HG02759 (cell line): Measurements from ENCODE around the gene HMCN2.

Source experiments
- ATAC-seq: cut with Tn5 transposase; IDR thresholded peaks from one replicate; pipeline ENCODE4 v1.9.1; 2021; ENCODE audit warnings: mild to moderate bottlenecking, moderate library complexity; ENCODE audit not compliant: unreplicated experiment

HMCN2 gene

DNA sequence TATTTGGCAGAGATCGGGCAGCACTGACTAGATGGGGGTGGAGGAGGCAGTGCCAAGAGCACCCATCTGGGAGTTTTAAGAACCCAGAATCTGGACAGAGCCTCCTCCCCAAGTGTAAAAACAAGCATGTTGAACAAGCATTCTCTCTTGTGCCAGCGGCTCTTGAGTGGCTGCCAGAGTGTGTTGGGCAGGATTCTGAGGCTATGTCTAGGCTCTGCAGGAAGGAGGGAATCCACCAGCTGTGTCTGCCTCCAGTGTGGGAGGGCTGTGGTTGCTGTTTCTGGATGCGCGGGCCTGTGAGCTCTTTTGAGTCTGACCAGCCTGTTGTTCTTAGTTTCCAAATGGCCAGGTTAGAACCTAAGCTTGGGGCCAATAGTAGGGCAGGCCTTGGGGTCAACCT lies 39.8 kb downstream of the HMCN2 start:
- no peak for ATAC-seq

- ATAC-seq = no peak
Measured at GRCh38 chr9:130306823-130307666, 41.5 kb downstream of the HMCN2 start.

- no peak for ATAC-seq
Measured at GRCh38 chr9:130307667-130307943, 42.0 kb downstream of the HMCN2 start.

DNA sequence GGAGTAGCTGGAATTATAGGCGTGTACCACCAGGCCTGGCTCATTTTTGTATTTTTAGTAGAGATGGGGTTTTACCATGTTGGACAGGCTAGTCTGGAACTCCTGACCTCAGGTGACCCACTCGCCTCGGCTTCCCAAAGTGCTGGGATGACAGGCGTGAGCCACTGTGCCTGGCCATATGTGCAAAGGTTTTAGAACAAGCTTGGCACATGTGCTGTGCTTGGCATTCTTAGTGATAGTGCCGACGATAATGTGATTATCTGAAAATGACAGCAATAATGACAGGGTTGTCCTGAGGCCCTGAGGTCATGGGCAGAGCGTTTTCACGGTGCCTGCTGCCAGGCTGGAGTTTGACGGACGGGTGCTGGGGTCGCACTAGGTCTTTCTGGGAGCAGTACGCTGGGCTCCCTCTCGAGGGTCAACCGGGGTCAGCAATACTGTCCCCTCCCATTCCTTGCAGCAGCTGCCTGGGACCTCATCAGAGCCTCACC lies 42.6 kb downstream of the HMCN2 start:
- ATAC-seq = no peak

DNA sequence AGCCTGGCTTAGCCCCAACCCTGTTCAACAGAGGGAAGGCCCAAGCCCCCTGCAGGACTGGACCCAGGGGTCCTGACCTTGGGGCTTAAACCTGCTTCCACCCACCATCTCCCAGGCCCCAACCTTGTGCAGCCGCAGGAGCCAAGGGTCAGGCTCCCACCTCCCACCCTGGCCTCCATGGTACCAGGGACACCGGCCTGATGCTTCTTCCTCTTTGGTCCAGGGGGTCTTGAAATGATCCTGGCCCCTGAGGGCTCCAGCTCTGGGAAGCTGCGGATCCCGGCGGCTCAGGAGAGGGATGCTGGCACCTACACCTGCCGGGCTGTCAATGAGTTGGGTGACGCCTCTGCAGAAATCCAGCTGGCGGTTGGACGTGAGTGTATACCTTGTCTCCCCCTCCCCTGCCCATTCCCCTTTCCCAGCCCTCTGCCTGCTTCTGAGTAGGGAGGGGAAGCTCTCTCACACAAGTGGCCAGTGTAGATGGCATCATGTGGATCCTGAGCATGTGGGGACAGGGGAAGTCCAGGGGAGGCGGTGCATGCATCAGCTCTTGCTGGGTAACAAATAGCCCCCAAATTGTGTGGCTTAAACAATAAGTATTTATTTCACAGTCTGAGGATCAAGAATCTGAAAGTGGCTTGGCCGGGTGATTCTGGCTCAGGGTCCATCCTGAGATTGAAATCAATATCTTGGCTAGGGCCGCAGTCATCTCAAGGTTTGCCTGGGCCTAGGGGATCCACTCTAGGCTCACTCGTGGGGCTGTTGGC lies 44.3 kb downstream of the HMCN2 start:
- no peak for ATAC-seq

DNA sequence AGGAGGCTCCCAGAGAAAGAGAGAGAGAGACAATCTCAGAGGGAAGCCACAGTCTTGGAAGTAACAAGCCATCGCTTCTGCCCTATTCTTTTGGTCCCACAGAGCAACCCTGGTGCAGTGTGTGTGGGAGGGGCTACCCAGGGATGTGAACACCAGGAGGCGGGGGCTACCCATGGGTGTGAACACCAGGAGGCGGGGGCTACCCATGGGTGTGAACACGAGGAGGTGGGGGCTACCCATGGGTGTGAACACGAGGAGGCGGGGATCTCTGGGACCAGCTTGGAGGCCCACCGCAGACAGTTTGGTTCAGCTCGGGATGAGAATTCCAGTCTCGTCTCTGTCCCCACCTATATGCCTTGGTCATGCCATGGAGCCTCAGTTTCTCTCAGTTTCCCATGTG lies 44.9 kb downstream of the HMCN2 start:
- ATAC-seq = no peak

GRCh38 chr9:130311003-130311402 lies 45.4 kb downstream of the HMCN2 start:
- ATAC-seq = no peak

DNA sequence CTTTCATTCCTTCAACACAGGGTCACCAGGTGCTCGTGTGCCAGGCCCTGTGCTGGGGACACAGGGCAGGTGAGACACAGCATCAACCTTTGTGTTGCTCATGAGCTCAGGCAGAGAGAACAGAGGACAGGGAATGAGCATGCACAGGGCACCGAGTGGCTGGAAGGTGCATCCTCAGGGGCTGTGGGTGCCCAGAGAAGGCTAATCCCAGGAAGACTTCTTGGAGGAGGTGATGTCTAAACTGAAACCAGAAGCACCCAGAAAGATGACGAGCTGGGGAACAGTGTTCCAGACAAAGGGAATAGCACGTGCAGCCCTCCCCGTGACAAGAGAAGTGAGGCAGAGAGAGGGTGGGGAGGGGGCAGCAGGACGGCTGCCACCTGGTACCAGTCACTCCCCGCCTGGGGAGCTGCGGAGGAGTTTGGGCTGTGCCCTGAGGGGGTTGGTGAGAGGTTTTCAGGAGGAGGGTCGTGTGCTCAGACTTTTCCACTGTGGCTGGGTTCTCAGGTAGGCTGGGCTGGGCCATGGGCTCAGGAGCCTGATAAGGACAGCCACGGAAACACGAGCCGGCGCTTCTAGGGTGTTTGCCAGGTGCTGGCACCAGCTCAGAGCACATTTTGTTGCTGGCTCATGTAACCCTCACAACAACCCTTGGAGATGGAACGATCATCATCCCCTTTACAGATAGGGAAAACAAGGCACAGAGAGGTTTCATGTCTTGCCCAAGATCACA lies 46.0 kb downstream of the HMCN2 start:
- ATAC-seq = no peak

DNA sequence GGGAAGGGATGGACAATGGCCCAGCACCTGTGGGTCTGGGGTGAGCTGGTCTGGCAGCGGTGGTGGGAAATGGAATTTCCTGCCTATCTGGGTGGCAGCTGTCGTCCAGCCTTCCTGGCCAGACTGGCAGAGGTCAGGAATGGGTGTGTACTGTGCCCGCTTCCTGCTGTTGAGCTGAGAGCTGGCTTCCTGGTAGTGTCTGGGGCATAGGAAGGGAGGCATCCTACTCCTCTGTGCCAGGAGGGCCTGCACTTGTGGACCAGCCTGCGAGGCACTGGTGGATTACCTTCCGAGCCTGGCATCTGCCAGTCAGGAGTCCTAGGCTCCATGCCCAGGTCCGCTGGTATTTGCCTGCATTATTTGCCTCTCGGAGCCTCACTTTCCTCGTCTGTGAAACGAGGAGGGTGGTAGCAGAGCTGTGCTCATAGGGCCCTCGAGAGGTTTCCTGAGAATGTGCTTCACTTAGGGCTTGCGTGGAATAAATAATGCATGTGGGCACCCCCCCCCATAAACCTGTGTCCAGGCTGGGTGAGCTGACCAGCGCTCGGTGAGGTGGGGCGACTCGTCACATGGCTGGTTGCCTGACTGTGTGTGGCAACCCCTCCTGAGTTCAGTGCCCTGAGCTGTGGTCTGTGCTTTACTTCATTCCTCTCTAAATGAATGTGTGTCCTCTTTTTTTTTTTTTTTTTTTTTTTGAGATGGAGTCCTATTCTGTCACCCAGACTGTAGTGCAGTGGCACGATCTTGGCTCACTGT lies 47.7 kb downstream of the HMCN2 start:
- ATAC-seq = no peak

- ATAC-seq = no peak
Measured at GRCh38 chr9:130315446-130316226, 50.1 kb downstream of the HMCN2 start.

- no peak for ATAC-seq
Measured at GRCh38 chr9:130316430-130316829, 50.9 kb downstream of the HMCN2 start.

GRCh38 chr9:130319300-130319699 lies 53.7 kb downstream of the HMCN2 start:
- no peak for ATAC-seq

- no peak for ATAC-seq
Measured at GRCh38 chr9:130319944-130320712, 54.6 kb downstream of the HMCN2 start.

GRCh38 chr9:130320723-130321481 lies 55.3 kb downstream of the HMCN2 start:
- no peak for ATAC-seq

- no peak for ATAC-seq
Measured at GRCh38 chr9:130321539-130321938, 56.0 kb downstream of the HMCN2 start.

DNA sequence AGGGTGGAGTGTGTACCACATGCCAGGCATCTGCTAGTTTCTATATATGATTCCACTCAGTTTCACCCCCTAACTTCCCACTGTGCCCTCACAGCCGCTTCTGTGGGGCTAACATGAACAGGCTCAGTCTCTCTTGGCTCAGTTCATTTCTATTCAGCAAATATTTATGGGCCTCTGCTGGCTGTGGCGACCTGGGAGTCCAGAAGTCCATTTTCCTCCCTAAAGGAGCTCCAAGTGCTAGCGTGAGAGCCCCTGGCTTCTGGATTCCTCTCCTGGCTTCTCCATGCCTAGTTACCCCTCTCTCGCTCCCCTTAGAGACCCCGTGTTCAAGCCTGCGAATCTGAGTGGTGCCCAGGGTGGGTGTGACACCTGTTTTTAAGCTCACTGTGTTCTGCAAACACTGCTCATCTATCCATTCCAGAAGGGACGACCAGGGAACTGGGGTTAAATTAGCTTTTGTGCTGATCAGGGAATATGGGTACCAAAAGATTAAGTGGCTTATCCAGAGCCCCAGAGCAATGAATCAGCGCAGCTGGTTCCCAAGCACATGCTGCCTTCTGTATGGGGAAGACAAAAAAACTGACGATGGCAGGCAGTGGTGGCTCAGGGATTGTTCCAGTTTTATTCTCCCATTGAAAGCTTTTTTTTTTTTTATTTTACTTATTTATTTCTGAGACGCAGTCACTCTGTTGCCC lies 57.6 kb downstream of the HMCN2 start:
- no peak for ATAC-seq

DNA sequence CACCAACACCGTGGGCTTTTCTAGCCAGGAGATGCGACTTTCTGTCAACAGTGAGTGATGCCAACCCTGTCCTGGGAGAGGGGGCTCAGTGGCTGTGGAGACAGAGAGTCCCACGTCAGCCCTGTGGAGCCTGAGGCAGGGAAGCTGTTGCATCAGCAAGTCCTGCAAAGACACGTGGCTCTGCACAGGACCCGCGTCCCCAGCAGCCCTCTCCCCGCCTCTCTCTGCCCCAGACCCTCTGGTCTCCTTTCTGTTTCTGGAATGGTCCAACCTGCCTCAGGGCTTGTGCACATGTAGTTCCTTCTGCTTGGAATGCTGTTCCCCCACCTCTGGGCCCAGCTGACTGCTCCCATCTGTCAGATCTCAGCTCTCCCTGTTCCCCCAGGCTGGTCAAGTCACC lies 60.4 kb downstream of the HMCN2 start:
- ATAC-seq = no peak
